ENCODE data around the gene CDK13.
"Not testable (repeated sequence)": the region's sequence is repeated elsewhere in the genome, so short reads cannot be mapped to it uniquely, and the experiment has no call there.

The CDK13 gene

DNA sequence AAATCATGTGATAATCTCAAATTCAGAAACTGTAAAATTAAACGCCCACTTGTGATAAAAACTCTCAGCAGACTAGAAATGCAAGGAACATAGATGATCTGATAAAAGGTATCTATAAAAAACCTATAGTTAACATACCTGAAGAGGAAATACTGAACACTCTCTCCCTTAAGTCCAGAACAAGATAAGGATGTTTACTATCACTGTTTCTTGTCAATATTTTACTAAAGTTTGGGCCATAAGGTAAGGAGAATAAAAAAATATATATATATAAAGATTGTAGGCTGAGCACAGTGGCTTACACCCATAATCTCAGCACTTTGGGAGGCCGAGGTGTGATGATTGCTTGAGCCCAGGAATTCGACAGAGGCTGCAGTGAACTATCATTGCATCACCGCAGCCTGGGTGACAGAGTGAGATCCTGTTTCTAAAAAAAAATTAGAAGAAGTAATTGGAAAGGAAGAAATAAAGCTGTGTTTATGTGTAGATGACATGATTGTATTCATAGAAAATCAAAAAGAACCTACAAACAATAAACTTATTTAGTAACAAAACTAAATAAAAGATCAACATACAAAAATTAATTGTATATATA is 155.9 kb downstream of the CDK13 start:
- DNase-seq, result peak; percentile 22

DNA sequence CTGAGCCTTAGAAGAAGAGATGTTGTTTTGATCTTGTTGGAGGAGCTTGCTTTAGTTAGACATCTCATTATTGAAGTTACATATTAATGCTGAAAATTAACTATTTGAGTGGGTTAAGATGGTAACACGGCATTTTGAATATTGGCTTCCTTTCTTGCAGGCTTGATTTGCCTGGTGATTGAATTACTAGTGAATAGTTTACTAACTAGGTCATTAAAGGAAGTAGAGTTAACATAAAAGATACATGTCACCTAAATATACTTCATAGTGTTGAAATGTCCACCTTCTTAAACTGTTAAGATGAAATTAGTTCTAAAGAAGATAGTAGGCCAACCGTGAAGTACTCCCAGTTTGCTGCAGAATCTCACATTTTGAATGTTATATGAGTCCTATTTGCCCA is 165.9 kb downstream of the CDK13 start:
- no peak for DNase-seq

DNA sequence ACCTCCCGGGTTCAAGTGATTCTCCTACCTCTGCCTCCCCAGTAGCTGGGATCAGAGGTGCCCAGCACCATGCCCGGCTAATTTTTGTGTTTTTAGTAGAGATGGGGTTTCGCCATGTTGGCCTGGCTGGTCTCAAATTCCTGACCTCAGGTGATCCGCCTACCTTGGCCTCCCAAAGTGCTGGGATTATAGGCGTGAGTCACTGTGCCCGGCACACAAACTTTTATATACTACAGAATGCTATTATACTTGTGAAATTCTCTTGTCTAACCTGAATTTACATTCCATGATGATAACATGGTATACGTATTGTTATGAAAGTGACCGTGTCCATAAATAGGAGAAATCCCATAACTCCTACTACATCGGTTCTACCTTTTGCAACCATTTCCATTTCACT is 167.1 kb downstream of the CDK13 start:
- not testable (repeated sequence) for DNase-seq

DNA sequence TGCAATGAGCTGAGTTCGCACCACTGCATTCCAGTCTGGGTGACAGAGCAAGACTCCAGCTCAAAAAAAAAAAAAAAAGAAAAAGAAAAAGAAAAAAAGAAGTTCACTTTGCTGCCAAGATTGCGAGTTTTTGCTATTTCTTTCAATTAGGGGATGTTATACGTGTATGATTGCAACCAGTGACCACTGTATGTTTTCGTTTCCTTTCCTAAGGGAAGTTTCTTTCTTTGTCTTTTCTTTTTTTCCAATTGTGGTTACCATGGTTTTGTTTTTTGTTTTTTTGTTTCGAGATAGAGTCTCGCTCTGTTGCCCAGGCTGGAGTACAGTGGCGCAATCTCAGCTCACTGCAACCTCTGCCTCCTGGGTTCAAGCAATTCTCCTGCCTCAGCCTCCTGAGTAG is 168.1 kb downstream of the CDK13 start:
- not testable (repeated sequence) for DNase-seq

DNA sequence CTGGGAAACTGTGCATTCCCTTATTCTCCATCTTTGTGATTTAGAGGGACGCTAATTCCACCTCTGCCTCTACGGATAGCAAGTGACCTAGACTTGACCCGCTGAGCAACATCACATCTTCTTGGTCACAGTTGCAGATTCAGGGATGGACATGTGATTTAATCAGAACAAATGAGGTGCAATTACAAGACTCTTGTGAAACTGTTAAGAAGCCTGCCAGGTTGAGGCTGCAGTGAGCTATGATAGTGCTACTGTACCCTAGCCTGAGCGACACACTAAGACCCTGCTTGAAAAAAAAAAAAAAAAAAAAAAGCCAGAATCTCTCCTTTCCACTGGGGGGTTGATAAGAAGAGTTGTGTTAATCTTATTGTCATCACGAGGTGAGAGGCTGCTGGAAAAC is 170.0 kb downstream of the CDK13 start:
- no peak for DNase-seq

DNA sequence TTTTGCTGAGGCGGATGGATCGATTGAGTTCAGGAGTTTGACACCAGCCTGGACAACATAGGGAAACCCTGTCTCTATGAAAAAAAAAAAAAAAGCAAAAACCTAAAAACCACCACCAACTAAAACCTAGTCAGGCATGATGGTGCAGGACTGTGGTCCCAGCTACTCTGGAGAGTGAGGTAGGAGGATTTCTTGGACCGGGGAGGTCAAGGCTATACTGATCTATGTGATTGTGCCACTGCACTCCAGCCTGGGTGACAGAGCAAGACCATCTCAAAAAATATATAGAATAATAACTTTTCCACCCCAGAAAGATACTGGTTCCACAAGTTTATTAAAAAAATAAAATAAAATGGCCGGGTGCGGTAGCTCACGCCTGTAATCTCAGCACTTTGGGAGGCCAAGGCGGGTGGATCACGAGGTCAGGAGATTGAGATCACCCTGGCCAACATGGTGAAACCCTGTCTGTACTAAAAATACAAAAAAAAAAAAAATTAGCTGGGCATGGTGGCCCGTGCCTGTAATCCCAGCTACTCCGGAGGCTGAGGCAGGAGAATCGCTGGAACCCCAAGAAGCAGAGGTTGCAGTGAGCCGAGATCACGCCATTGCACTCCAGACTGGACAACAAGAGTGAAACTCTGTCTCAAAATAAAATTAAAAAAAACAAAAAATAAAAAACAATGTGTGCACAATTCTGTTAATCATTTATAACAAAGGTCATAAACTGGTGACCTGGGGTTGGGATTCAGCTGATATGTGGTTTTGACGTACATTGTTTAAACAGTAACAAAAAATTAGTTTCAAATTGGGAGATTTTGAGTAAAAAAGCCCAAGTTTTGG is 172.3 kb downstream of the CDK13 start:
- DNase-seq, result not testable (repeated sequence)

DNA sequence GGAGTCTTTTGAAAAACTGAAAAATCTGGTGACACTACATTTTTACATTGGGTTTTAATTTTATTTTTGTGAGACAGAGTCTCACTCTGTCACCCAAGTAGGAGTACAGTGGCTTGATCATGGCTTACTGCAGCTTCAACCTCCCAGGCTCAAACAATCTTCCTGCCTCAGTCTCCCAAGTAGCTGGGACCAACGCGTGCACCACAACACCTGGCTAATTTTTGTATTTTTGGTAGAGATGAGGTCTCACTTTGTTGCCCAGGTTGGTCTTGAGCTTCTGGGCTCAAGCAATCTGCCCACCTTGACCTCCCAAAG is 172.8 kb downstream of the CDK13 start:
- DNase-seq, result no peak

DNA sequence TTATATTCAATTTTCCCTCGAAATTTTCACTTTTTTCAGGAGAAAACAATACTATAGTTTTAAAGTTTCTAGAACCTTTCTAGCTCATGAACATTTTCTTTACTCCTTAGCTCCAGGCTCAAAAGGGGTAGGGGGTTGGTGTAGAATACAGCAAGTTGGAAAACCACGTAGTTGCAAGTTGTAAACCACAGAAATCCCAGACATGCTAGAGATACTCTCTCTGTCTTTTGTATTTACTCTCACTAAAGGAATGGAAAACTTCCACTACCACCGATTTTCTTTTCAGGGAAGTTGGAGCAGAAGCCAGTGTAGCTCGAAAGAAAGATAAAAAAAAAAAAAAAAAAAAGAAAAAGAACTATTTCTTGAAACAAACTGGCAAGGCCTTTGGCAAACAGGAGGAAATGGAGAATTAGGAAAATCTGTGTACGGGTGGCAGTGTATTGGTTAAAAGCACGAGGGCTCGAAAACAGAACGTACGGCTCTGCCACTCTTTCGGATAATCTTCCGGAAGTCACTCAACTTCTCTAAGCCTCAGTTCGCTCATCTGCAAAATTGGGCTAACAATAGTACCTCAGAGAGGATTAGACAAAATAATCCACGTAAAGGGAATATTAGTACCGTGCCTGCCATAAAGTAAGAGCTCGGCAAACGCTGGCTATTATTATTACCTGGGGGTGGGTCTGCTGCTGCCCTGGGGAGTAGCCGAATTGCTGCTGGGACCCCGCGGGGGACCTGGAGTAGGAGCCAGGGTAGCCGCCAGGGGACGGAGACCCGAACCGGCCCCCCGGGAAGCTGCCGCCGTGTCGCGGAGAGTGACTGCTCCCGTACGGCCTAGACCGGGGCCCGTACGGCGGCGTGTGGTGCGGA is 183.7 kb downstream of the CDK13 start:
- no peak for DNase-seq

DNA sequence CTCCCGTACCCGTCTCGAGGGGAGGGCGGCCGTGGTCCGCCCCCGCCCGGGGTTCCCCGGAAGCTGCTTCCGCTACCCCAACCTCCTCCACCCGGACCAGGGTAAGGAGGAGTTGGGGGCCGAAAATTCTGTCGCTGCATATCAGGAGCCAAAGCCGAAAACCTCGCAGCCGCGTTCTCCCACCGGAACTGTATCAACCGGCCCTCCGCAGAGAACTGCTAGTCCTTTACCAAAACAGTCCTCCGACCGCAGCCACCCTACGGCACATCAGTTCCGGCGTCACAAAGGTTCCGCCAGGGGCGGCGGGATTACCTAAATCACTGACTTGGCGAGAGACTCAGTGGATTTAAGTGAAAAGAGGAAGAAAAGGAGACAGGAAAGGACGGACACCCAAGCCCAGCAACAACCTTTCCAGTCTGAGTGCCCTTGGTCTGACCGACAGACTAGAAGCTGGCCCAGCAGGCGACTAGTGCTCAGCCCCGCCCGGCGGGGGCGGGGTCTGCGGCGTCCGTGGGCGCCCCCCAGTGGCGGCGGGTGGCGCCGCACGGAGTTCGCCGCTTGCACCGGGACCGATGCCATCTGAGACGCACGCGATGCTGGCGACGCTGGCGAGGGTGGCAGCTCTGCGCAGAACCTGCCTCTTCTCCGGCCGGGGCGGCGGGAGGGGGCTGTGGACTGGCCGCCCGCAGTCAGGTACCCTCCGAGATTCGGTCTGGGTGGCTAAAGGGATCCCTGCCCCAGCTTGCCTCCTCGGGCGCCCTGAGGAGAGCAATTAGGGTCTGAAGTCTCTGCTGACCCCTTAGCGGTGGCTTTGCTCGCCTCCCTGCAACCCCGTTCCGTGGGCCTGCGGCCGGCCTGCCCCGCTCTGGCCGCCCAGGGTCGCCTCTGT is 184.6 kb downstream of the CDK13 start, which contains the start of the genes MPLKIP and SUGCT:
Gene MPLKIP, minus strand, starts transcription at position 195 of the 889 bp plus-strand sequence. Its CDS starts 55 bp downstream, at position 140.
Gene SUGCT, plus strand, starts transcription at position 578 of the 889 bp plus-strand sequence.
- peak; percentile 71 for DNase-seq

DNA sequence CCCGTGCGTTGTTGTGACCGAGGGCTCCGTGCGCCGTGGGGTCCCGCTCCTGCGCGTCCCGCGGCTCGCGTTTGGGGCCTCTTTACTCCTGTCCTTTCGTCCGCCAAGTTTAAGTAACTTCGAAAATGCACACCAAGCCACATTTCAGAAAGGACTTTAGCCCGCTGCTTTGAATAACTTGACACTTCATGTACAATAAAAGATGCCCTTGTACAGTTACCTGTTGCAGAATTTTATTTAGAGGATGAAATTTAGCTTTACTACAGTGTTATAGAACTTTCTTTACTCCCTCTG is 185.2 kb downstream of the CDK13 start:
- DNase-seq, result no peak

DNA sequence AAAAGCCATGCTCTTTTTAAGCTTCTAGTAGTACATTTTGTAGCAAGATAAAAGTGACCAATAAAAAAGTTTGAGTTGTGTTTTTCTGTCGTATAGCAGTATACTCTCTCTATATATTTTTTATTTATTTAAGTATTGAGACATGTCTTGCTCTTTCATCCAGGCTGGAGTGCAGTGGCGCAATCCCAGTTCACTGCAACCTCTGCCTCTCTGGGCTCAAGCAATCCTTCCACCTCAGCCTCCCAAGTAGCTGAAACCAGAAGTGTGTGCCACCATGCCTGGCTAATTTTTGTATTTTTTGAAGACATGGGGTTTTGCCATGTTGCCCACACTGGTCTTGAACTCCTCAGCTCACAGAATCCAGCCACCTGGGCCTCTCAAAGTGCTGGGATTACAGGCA is 187.5 kb downstream of the CDK13 start:
- no peak for DNase-seq

DNA sequence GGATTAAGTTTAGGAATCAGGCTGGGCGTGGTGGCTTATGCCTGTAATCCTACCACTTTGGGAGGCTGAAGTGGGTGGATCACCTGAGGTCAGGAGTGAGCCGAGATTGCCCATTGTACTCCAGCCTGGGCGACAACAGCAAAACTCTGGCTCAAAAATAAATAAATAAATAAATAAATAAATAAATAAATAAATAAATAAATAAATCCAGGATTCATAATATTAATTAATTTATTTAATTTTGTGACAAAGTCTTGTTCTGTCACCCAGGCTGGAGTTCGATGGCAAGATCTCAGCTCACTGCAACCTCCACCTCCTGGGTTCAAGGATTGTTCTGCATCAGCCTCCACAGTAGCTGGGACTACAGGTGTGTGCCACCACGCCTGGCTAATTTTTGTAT is 188.9 kb downstream of the CDK13 start:
- no peak for DNase-seq

DNA sequence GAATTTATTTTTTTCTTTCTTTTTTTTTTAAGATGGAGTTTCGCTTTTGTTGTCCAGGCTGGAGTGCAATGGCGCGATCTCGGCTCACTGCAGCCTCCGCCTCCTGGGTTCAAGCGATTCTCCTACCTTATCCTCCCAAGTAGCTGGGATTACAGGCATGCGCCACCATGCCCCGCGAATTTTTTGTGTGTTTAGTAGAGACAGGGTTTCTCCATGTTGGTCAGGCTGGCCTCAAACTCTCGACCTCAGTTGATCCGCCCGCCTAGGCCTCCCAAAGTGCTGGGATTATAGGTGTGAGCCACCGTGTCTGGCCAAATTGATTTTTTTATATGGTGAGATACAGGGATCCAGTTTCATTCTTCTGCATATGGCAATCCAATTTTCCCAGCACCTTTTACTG is 189.8 kb downstream of the CDK13 start:
- not testable (repeated sequence) for DNase-seq

DNA sequence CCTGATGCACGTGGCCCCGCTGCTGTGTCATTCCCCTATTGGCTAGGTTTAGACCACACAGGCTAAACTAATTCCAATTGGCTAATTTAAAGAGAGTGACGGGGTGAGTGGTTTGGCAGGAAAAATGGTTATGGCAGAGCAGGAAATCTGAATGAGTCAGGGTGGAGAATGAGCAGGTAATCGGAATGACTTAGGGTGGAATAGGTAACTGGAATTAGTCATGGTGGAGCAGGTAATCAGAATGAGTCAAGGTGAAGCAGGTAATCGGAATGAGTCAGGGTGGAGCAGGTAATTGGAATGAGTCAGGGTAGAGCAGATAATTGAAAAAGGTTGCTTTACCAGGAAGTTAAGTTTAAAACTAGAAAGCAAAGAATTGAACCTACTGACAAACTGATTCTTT is 191.9 kb downstream of the CDK13 start:
- not testable (repeated sequence) for DNase-seq

DNA sequence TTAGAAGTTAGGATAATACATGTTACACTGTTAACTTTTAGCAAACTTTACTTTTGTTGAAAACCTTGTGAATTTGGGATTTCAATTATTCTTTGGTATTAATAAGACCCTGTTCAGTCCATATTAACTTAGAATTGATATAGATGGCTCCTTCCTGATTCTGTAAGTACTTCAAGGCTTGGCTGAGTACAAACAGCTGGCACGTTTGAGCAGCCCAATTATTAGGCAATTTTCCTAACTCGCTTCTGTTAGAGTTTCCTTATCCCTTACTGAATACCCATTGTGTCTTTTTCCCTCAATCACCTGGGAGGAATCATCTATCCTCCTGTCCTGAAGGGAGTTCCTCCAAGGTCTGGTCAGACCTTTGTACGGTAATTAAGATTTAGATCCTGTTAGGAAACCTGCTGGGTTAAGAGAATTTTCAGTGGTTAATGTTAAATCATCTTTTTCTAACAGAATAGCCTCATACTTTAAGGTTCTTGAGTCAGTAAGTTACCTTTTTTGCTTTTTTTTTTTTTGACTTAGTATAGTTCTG is 195.6 kb downstream of the CDK13 start:
- DNase-seq, result not testable (repeated sequence)

DNA sequence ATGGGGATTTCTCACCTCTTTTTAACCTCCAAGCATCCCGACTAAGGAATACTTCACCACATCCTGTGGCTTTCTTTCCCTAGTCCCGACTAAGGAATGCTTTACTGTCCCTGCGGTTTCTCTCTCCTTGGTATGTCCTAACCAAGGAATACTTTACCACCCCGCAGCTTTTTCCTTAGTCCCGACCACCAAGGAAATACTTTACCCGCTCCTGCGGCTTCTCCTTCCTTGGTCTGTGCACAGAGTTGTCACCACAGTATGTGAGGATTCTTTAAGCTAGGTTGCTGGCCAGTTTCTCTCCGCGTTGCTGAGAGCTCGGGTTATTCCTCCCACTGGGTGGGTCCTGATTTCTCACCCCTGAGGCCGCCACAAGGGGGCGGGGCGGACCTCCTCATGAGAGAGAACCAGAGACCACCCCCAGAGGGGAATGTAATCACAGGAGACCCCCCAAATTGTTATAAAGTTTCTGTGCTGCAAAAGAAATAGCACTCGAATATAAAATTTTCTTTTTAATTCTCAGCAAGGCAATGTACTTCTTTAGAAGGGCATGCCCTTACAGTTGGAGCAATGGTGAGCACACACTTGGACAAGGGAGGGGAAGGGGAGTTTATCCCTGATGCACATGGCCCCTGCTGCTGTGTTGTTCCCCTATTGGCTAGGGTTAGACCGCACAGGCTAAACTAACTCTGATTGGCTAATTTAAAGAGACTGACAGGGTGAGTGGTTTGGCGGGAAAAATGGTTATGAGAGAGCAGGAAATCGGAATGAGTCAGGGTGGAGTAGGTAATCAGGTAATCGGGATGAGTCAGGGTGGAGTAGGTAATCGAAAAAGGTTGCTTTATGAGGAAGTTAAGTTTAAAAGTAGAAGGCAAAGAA is 197.6 kb downstream of the CDK13 start:
- DNase-seq, result no peak

DNA sequence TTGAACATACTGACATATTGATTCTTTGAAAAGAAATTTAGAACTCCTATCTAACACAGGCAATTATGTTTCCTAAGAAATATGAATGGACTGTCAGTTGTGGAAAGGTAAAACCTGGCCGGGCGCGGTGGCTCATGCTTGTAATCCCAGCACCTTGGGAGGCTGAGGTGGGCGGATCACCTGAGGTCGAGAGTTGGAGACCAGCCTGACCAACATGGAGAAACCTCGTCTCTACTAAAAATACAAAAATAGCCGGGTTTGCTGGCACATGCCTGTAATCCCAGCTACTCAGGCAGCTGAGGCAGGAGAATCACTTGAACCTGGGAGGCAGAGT is 198.2 kb downstream of the CDK13 start:
- DNase-seq, result not testable (repeated sequence)

DNA sequence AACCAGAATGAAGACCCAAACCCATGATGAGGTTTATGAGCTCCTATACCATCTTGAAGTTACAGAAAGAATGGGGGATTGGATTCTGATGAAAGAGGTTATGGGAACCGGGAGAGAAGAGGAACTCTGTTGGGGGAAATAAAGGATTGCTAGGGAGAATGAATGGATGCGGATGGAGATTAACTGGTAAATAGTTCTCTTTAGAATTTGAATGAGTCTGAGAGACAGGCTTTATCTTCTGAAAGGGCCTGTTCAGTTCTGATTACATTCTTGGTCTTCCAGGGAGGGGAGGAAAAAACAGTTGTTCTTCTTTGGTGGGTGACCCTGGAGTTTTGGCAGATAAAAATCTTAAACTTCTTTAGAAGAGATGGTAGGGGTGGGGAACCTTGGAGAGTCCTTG is 198.6 kb downstream of the CDK13 start:
- DNase-seq, result no peak
